ENCODE measurements around the gene SHLD2. TPM values are rescaled to one million over a fixed set of nuclear protein-coding genes. Genes with fewer than 3 reads are reported as not detected.

The SHLD2 gene, protein sequence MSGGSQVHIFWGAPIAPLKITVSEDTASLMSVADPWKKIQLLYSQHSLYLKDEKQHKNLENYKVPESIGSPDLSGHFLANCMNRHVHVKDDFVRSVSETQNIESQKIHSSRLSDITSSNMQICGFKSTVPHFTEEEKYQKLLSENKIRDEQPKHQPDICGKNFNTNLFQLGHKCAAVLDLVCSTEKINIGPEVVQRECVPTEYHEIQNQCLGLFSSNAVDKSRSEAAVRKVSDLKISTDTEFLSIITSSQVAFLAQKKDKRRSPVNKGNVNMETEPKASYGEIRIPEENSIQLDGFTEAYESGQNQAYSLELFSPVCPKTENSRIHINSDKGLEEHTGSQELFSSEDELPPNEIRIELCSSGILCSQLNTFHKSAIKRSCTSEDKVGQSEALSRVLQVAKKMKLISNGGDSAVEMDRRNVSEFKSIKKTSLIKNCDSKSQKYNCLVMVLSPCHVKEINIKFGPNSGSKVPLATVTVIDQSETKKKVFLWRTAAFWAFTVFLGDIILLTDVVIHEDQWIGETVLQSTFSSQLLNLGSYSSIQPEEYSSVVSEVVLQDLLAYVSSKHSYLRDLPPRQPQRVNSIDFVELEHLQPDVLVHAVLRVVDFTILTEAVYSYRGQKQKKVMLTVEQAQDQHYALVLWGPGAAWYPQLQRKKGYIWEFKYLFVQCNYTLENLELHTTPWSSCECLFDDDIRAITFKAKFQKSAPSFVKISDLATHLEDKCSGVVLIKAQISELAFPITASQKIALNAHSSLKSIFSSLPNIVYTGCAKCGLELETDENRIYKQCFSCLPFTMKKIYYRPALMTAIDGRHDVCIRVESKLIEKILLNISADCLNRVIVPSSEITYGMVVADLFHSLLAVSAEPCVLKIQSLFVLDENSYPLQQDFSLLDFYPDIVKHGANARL
- total RNA-seq (2021; ENCODE audit: unreplicated experiment) (28.9 TPM), Bru-seq, nascent RNA (percentile 85 among the genes with signal in this experiment), BruChase-seq, experiment 1, labeled RNA remaining after a 6-hour chase (percentile 81 among the genes with signal in this experiment), BruChase-seq, experiment 2, labeled RNA remaining after a 2-hour chase (percentile 82 among the genes with signal in this experiment)
- 7.4 and 9.4 TPM in 2 replicates for polyA plus RNA-seq (2012)
- long read RNA-seq, transcript SHLD2-202 (10 exons, 3,614 nt), result major isoform, 19 of 59 reads
- long read RNA-seq, transcript SHLD2-201 (9 exons, 3,402 nt), result minor isoform, 9 of 59 reads
- long read RNA-seq, partial matches to known transcripts, result 5 of 59 reads
- long read RNA-seq, other reads (novel, unspliced or antisense), result 26 of 59 reads

DNA sequence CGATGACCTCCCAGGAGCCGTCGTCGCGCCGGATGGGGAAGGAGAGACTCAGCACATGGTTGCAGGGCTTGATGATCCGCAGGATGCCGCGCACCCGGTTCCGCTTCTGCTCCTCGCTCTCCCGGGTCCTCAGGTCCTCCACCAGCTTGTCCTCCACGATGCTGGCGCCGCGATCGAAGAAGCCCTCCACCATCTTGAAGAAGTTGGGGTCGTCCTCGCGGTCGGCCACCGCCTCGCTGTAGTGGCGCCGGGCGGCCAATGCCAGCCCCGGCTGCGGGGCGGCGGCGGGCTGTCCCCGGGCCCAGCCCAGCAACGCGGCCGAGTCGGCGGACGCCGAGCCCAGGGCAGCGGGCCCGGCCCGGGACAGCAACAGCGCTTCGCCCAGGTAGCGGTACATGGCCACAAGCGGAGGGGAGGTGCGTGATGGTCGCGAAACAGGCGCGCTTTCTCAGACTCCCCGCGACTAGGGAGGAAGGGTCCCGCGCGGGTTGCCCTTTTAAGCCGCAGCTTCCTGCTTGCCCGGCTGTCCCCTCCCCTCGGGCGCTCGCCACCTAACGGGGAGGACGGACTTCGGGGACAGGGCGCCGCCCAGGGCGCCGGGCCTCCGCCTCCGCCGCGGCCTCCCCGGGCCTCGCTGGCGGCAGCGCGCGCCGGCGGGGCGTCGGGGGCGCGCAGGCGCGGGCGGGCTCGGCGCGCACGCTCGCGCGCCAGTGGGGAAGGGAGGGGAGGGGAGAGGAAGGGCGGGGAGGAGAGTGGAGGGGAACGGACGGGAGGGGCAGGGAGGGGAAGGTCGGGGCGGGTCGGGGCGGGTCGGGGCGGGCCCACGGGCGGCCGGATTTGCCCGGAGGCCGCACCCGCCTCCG lies at the start of gene SHLD2, which contains the start of gene GLUD1:
SHLD2 (plus strand) TSS at position 834 of the 863 bp plus-strand sequence. CDS start 56,149 bp downstream, outside the sequence.
GLUD1 (minus strand) TSS at position 471 of the 863 bp plus-strand sequence; CDS start at position 397, 74 bp downstream.
- POLR2A ChIA-PET, result interaction anchor here (0.7 to 1.6 kb wide), 3 partner anchors 10 to 124 kb away, joined by 3 to 4 read pairs (median 4); no protein-coding TSS in a partner anchor
- CTCF ChIA-PET, result no interaction called here
- DNase-seq (ENCODE audit: low read depth, low spot score) (peak; percentile 87), ATAC-seq (peak; percentile 84)
- Histone ChIP-seq H3K27ac (ENCODE audit: low read depth, low read length) (peak within 1 kb of the TSS; percentile 93), H3K4me3 (replicated peaks in 1 of 2; ENCODE audit: low read depth in 1 of 2, low read length in 2 of 2) (peak within 1 kb of the TSS; percentile 80 to 81), H3K4me1 (ENCODE audit: control insufficient read depth in 1 of 2, insufficient read depth in 2 of 2, low read length in 2 of 2) (peaks cover 25 to 29% of the 10 kb centered on the region in 2 experiments; a peak in 3 of 4 replicates), H3K9me3 (ENCODE audit: control insufficient read depth in 1 of 2, insufficient read depth in 1 of 2, low read depth in 1 of 2, low read length in 2 of 2) (no peaks in the 10 kb centered on the region), H3K4me2 (ENCODE audit: low read length) (peak within 1 kb of the TSS; percentile 95), H3K9me2 (ENCODE audit: insufficient read depth) (no peaks in the 10 kb centered on the region), H3K79me2 (ENCODE audit: insufficient read depth, low read length) (peaks cover 85% of the 10 kb centered on the region), H3K36me3 (ENCODE audit: control insufficient read depth in 1 of 2, insufficient read depth in 2 of 2, low read length in 2 of 2) (peaks cover 0 to 9% of the 10 kb centered on the region in 2 experiments; a peak in 1 of 4 replicates), H3K27me3 (ENCODE audit: insufficient read depth, low read length) (no peaks in the 10 kb centered on the region), H3K9ac (ENCODE audit: low read length) (peak within 1 kb of the TSS; percentile 89), H4K20me1 (ENCODE audit: insufficient read depth) (0 out of 2 replicates have a peak, but pooled peaks cover 7% of the 10 kb centered on the region), H2AFZ (ENCODE audit: low read depth, low read length, poor library complexity, severe bottlenecking) (no peak within 1 kb of the TSS)
- intact Hi-C loops (cut with micrococcal nuclease), result loop anchor here (2.0 kb wide), 1 partner anchor 124 kb away; no protein-coding TSS in a partner anchor
- RAD21 ChIA-PET (ENCODE audit: low non-redundant PET in 1 of 2, low total read pairs in 2 of 2, uncharacterized antibody in 2 of 2, unreplicated experiment in 2 of 2), result interaction anchor here in 1 of 2 experiments (0.9 kb wide), 1 partner anchor 124 kb away, joined by 3 read pairs; no protein-coding TSS in a partner anchor
- no TSS peak for BruUV-seq (replicated peaks)
- TF ChIP-seq SRF (IDR thresholded peaks at IDR 0.05; ENCODE audit: low read depth) (no peak), POLR2A (IDR thresholded peaks at IDR 0.05; ENCODE audit: borderline replicate concordance, extremely low read depth, insufficient read depth, insufficient read length) (peak; percentile 69), SIN3A (IDR thresholded peaks at IDR 0.05; ENCODE audit: low read depth) (peak; percentile 47), TCF7L2 (IDR thresholded peaks at IDR 0.05; ENCODE audit: borderline replicate concordance, extremely low read depth, insufficient read depth, insufficient read length) (peak; percentile 48), CBX3 (IDR thresholded peaks at IDR 0.05; ENCODE audit: low read depth) (peak; percentile 7; the same call in 1 of the 2 replicates), ZNF274 (IDR thresholded peaks at IDR 0.05; ENCODE audit: low read depth, low read length) (no peak), MAX (IDR thresholded peaks at IDR 0.05) (peak; percentile 82), ZFX (IDR thresholded peaks at IDR 0.05) (peak; percentile 77), SP1 (IDR thresholded peaks at IDR 0.05; ENCODE audit: low read depth) (peak; percentile 65), EZH2 (IDR thresholded peaks at IDR 0.05) (no peak), YY1 (IDR thresholded peaks at IDR 0.05; ENCODE audit: extremely low read depth, insufficient replicate concordance, low read depth, low read length) (peak; percentile 35), POLR2AphosphoS5 (IDR thresholded peaks at IDR 0.05; ENCODE audit: low read depth, low read length) (peak; percentile 77)

Data from HCT116 (cell line).